GM23338 (cell line): ENCODE data around the gene PHAF1. TPM values are rescaled to one million over a fixed set of nuclear protein-coding genes. Genes with fewer than 3 reads are reported as not detected.

Experiments used
- ATAC-seq: fragments of 200-7000 bp; cut with Tn5 transposase; 3 replicates; pipeline ENCODE4 v1.9.1; 2020
- DNase-seq: peaks from one replicate; pipeline ENCODE4 v3.0.0-alpha.2; 2015; ENCODE audit warnings: low spot score
- H2AFZ ChIP-seq: fragments of 200-600 bp; sonication (generic); 2 replicates; pipeline ENCODE4 v1.8.0; 2016; ENCODE audit warnings: antibody characterized with exemption, mild to moderate bottlenecking, moderate library complexity
- H3F3A ChIP-seq: fragments of 200-600 bp; sonication (generic); replicated peaks from 2 replicates; pipeline ENCODE4 v1.8.0; 2017; ENCODE audit warnings: antibody characterized with exemption, mixed run types, low read depth
- H3K27ac ChIP-seq: fragments of 200-600 bp; sonication (generic); 2 replicates; pipeline ENCODE4 v1.6.1; 2016; ENCODE audit warnings: low read depth
- H3K27me3 ChIP-seq: fragments of 200-600 bp; sonication (generic); 2 replicates; pipeline ENCODE4 v1.8.0; 2016; ENCODE audit warnings: mild to moderate bottlenecking, mixed run types, moderate library complexity; ENCODE audit not compliant: insufficient read depth
- H3K36me3 ChIP-seq: fragments of 200-600 bp; sonication (generic); 2 replicates; pipeline ENCODE4 v1.8.0; 2016; ENCODE audit warnings: mild to moderate bottlenecking; ENCODE audit not compliant: insufficient read depth
- H3K4me1 ChIP-seq: fragments of 200-600 bp; sonication (generic); 2 replicates; pipeline ENCODE4 v1.8.0; 2016; ENCODE audit warnings: mild to moderate bottlenecking, moderate library complexity; ENCODE audit not compliant: insufficient read depth
- H3K4me2 ChIP-seq: fragments of 200-600 bp; sonication (generic); 2 replicates; pipeline ENCODE4 v1.7.1; 2017; ENCODE audit warnings: mixed run types
- H3K4me3 ChIP-seq: fragments of 200-600 bp; sonication (generic); 2 replicates; pipeline ENCODE4 v1.6.1; 2016; ENCODE audit warnings: mixed run types
- H3K79me2 ChIP-seq: fragments of 200-600 bp; sonication (generic); replicated peaks from 2 replicates; pipeline ENCODE4 v1.8.0; 2017; ENCODE audit warnings: mild to moderate bottlenecking; ENCODE audit not compliant: insufficient read depth
- H3K9me2 ChIP-seq: fragments of 200-600 bp; sonication (generic); 2 replicates; pipeline ENCODE4 v1.8.0; 2017; ENCODE audit not compliant: insufficient read depth
- H4K20me1 ChIP-seq: fragments of 200-600 bp; sonication (generic); replicated peaks from 2 replicates; pipeline ENCODE4 v1.8.0; 2017; ENCODE audit warnings: mild to moderate bottlenecking; ENCODE audit not compliant: insufficient read depth
- H3K27ac Mint-ChIP-seq: 2 replicates; pipeline ENCODE4 v1.8.0; 2020; ENCODE audit warnings: inconsistent platforms, mild to moderate bottlenecking, moderate library complexity, mixed read lengths
- H3K27me3 Mint-ChIP-seq: 3 replicates; pipeline ENCODE4 v1.8.0; 2022; ENCODE audit warnings: low read depth, mild to moderate bottlenecking, moderate library complexity, mixed read lengths, inconsistent platforms; ENCODE audit not compliant: insufficient read depth, poor library complexity
- H3K36me3 Mint-ChIP-seq: 3 replicates; pipeline ENCODE4 v1.8.0; 2021; ENCODE audit warnings: low read depth, mild to moderate bottlenecking, inconsistent platforms, moderate library complexity, mixed read lengths
- H3K4me1 Mint-ChIP-seq: 3 replicates; pipeline ENCODE4 v1.8.0; 2020; ENCODE audit warnings: mild to moderate bottlenecking, inconsistent platforms, mixed read lengths
- H3K4me3 Mint-ChIP-seq: 3 replicates; pipeline ENCODE4 v1.8.0; 2021; ENCODE audit warnings: moderate library complexity, mild to moderate bottlenecking, inconsistent platforms, mixed read lengths
- H3K9me3 Mint-ChIP-seq: 3 replicates; pipeline ENCODE4 v1.8.0; 2020; ENCODE audit warnings: moderate library complexity, mild to moderate bottlenecking, inconsistent platforms, mixed read lengths
- CREB1 ChIP-seq: fragments of 250-450 bp; sonication (Bioruptor Pico); IDR thresholded peaks from 2 replicates; pipeline ENCODE4 v1.5.0; 2020; ENCODE audit warnings: low read depth, mild to moderate bottlenecking, moderate library complexity
- CTCF ChIP-seq, 2 experiments: fragments of 200-600 bp in 1 of 2; sonication (generic) in 1 of 2; conservative IDR thresholded peaks; 2 replicates each; pipeline versions ENCODE4 v1.5.1 to v1.6.1; 2016 to 2017; ENCODE audit warnings: antibody characterized with exemption in 2 of 2, low read depth in 2 of 2, mild to moderate bottlenecking in 2 of 2, moderate library complexity in 1 of 2
- EZH2 ChIP-seq: fragments of 200-600 bp; sonication (generic); IDR thresholded peaks from one replicate; pipeline ENCODE4 v1.8.0; 2017; ENCODE audit warnings: antibody characterized with exemption, mild to moderate bottlenecking, low read depth; ENCODE audit not compliant: unreplicated experiment
- JUNB ChIP-seq: IDR thresholded peaks from one replicate; pipeline ENCODE4 v1.6.1; 2016; ENCODE audit warnings: antibody characterized with exemption; ENCODE audit not compliant: unreplicated experiment
- NANOG ChIP-seq: IDR thresholded peaks from 2 replicates; pipeline ENCODE4 v1.6.1; 2016; ENCODE audit warnings: antibody characterized with exemption, borderline replicate concordance
- ZNF114 ChIP-seq: fragments of 250-450 bp; sonication (Bioruptor Pico); IDR thresholded peaks from 2 replicates; pipeline ENCODE4 v1.5.0; 2020; ENCODE audit warnings: mild to moderate bottlenecking, moderate library complexity
- ZNF331 ChIP-seq: fragments of 250-450 bp; sonication (Bioruptor Pico); IDR thresholded peaks from 2 replicates; pipeline ENCODE4 v1.5.0; 2020; ENCODE audit warnings: low read depth, mild to moderate bottlenecking, moderate library complexity
- polyA plus RNA-seq: library from polyadenylated mRNA; unstranded; fragments of >200 nt; fragmentation: Nextera tagmentation; extraction: Ambion mirVana; gene quantifications from 2 replicates; pipeline ENCODE4 v1.2.1, GENCODE V29; 2016
- total RNA-seq: library from RNA; depleted of rRNA; stranded (reverse); fragments of >200 nt; shearing (Covaris generic); gene quantifications from 2 replicates; pipeline ENCODE4 v1.2.3, GENCODE V29; 2014
- TF ChIP-seq, protein P1 (sequence below): IDR thresholded peaks from one replicate; pipeline ENCODE4 v1.6.1; 2018; ENCODE audit warnings: antibody characterized with exemption; ENCODE audit not compliant: unreplicated experiment
- TF ChIP-seq, protein P2 (sequence below): fragments of 250-450 bp; sonication (Bioruptor Pico); IDR thresholded peaks from 2 replicates; pipeline ENCODE4 v1.5.0; 2020; ENCODE audit warnings: mild to moderate bottlenecking, moderate library complexity

The PHAF1 gene
- total and polyA plus RNA-seq, 2 experiments from 2014 or later, result 14.7 to 35.9 TPM

DNA sequence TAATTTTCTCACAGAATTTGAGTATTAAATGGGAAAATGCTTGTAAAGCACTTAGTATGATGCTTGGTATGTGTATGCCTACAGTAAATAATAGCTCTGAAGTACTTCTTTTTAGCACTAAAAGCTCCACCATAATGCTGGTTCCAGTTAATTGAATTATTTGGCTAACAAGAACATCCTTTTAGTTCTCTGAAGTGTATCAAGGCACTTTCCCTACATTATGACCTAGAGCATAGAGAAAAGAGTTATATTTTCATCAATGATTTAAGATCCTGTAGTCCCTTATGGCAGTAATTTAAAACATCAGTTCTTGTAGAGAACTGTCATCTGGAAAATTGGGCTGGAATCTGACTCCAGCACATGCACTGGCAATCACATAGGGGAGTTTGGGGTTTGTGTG, 21.9 kb upstream of the PHAF1 start:
- Histone ChIP-seq H3K27me3 (no peaks in the 10 kb centered on the region), H3K27ac (no peak overlapping the region), H3K4me2 (no peak overlapping the region), H3F3A (no peaks in the 10 kb centered on the region), H3K4me3 (no peak overlapping the region), H3K36me3 (no peaks in the 10 kb centered on the region; the same call in 1 of the 2 replicates), H3K79me2 (no peaks in the 10 kb centered on the region), H4K20me1 (no peaks in the 10 kb centered on the region), H3K4me1 (no peaks in the 10 kb centered on the region), H2AFZ (no peak overlapping the region), H3K9me2 (no peaks in the 10 kb centered on the region)
- Mint-ChIP-seq H3K27ac (no peak overlapping the region), H3K27me3 (no peaks in the 10 kb centered on the region), H3K4me3 (no peak overlapping the region), H3K36me3 (no peaks in the 10 kb centered on the region), H3K9me3 (no peaks in the 10 kb centered on the region), H3K4me1 (no peaks in the 10 kb centered on the region)
- DNase-seq (no peak), ATAC-seq (no peak)
- TF ChIP-seq CTCF (conservative IDR thresholded peaks at IDR 0.05; ENCODE audit: low read depth in 2 of 2) (no peak), NANOG (no peak), ZNF331 (no peak), CREB1 (no peak), EZH2 (no peak), JUNB (no peak), ZNF114 (CRISPR knock-in tag) (no peak)
- TF ChIP-seq, protein P1, sequence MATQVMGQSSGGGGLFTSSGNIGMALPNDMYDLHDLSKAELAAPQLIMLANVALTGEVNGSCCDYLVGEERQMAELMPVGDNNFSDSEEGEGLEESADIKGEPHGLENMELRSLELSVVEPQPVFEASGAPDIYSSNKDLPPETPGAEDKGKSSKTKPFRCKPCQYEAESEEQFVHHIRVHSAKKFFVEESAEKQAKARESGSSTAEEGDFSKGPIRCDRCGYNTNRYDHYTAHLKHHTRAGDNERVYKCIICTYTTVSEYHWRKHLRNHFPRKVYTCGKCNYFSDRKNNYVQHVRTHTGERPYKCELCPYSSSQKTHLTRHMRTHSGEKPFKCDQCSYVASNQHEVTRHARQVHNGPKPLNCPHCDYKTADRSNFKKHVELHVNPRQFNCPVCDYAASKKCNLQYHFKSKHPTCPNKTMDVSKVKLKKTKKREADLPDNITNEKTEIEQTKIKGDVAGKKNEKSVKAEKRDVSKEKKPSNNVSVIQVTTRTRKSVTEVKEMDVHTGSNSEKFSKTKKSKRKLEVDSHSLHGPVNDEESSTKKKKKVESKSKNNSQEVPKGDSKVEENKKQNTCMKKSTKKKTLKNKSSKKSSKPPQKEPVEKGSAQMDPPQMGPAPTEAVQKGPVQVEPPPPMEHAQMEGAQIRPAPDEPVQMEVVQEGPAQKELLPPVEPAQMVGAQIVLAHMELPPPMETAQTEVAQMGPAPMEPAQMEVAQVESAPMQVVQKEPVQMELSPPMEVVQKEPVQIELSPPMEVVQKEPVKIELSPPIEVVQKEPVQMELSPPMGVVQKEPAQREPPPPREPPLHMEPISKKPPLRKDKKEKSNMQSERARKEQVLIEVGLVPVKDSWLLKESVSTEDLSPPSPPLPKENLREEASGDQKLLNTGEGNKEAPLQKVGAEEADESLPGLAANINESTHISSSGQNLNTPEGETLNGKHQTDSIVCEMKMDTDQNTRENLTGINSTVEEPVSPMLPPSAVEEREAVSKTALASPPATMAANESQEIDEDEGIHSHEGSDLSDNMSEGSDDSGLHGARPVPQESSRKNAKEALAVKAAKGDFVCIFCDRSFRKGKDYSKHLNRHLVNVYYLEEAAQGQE, result no peak

DNA sequence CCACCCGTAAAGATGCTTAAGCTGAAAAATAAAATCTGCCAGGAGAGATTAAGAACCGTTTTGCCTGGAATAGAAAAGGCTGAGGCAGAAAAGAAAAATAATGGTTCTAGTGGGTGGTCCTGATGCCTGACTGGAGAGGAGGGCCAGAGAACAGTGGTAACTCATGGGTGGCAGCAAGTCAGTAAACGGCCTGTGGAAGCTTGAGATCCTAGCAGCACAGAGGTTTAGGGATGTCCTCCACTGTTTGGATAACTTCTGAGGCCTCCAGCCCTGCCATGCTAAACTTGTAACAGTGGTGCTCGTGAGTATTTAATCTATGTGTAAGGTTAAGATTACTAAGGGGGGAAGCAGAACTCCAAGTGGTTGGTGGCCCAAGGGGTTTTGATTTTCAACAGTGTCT, 21.2 kb upstream of the PHAF1 start:
- DNase-seq, result no peak
- Histone ChIP-seq H3K27me3 (no peaks in the 10 kb centered on the region), H3F3A (no peaks in the 10 kb centered on the region), H3K4me1 (no peaks in the 10 kb centered on the region), H3K4me2 (no peak overlapping the region), H3K9me2 (no peaks in the 10 kb centered on the region), H3K36me3 (no peaks in the 10 kb centered on the region; the same call in 1 of the 2 replicates), H4K20me1 (no peaks in the 10 kb centered on the region), H3K27ac (no peak overlapping the region), H2AFZ (no peak overlapping the region), H3K79me2 (no peaks in the 10 kb centered on the region), H3K4me3 (no peak overlapping the region)
- Mint-ChIP-seq H3K9me3 (no peaks in the 10 kb centered on the region), H3K4me3 (no peak overlapping the region), H3K27me3 (no peaks in the 10 kb centered on the region), H3K4me1 (no peaks in the 10 kb centered on the region), H3K36me3 (no peaks in the 10 kb centered on the region), H3K27ac (peak overlapping the region; percentile 12; the same call in 1 of the 2 replicates)
- ATAC-seq, result peak; percentile 41; the same call in 2 of the 3 replicates
- TF ChIP-seq, protein P2, sequence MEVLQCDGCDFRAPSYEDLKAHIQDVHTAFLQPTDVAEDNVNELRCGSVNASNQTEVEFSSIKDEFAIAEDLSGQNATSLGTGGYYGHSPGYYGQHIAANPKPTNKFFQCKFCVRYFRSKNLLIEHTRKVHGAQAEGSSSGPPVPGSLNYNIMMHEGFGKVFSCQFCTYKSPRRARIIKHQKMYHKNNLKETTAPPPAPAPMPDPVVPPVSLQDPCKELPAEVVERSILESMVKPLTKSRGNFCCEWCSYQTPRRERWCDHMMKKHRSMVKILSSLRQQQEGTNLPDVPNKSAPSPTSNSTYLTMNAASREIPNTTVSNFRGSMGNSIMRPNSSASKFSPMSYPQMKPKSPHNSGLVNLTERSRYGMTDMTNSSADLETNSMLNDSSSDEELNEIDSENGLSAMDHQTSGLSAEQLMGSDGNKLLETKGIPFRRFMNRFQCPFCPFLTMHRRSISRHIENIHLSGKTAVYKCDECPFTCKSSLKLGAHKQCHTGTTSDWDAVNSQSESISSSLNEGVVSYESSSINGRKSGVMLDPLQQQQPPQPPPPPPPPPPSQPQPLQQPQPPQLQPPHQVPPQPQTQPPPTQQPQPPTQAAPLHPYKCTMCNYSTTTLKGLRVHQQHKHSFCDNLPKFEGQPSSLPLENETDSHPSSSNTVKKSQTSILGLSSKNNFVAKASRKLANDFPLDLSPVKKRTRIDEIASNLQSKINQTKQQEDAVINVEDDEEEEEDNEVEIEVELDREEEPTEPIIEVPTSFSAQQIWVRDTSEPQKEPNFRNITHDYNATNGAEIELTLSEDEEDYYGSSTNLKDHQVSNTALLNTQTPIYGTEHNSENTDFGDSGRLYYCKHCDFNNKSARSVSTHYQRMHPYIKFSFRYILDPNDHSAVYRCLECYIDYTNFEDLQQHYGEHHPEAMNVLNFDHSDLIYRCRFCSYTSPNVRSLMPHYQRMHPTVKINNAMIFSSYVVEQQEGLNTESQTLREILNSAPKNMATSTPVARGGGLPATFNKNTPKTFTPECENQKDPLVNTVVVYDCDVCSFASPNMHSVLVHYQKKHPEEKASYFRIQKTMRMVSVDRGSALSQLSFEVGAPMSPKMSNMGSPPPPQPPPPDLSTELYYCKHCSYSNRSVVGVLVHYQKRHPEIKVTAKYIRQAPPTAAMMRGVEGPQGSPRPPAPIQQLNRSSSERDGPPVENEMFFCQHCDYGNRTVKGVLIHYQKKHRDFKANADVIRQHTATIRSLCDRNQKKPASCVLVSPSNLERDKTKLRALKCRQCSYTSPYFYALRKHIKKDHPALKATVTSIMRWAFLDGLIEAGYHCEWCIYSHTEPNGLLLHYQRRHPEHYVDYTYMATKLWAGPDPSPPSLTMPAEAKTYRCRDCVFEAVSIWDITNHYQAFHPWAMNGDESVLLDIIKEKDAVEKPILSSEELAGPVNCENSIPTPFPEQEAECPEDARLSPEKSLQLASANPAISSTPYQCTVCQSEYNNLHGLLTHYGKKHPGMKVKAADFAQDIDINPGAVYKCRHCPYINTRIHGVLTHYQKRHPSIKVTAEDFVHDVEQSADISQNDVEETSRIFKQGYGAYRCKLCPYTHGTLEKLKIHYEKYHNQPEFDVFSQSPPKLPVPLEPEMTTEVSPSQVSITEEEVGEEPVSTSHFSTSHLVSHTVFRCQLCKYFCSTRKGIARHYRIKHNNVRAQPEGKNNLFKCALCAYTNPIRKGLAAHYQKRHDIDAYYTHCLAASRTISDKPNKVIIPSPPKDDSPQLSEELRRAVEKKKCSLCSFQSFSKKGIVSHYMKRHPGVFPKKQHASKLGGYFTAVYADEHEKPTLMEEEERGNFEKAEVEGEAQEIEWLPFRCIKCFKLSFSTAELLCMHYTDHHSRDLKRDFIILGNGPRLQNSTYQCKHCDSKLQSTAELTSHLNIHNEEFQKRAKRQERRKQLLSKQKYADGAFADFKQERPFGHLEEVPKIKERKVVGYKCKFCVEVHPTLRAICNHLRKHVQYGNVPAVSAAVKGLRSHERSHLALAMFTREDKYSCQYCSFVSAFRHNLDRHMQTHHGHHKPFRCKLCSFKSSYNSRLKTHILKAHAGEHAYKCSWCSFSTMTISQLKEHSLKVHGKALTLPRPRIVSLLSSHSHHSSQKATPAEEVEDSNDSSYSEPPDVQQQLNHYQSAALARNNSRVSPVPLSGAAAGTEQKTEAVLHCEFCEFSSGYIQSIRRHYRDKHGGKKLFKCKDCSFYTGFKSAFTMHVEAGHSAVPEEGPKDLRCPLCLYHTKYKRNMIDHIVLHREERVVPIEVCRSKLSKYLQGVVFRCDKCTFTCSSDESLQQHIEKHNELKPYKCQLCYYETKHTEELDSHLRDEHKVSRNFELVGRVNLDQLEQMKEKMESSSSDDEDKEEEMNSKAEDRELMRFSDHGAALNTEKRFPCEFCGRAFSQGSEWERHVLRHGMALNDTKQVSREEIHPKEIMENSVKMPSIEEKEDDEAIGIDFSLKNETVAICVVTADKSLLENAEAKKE, result no peak
- TF ChIP-seq NANOG (no peak), EZH2 (no peak)
